GM19351 (cell line): ENCODE data around the gene NCOA6.

ENCODE experiments used
- ATAC-seq: cut with Tn5 transposase; IDR thresholded peaks from one replicate; pipeline ENCODE4 v1.9.1; 2021; ENCODE audit warnings: mild to moderate bottlenecking, moderate library complexity; ENCODE audit not compliant: unreplicated experiment

The NCOA6 gene

GRCh38 chr20:34825530-34826362, at the start of gene NCOA6:
Gene NCOA6, minus strand, starts transcription at chr20:34825651. Its CDS starts 43,296 bp downstream, at chr20:34782355.
- ATAC-seq, result peak; percentile 49

- ATAC-seq, result no peak
Measured at GRCh38 chr20:34874094-34874654, 48.7 kb upstream of the NCOA6 start.

- no peak for ATAC-seq
Measured at GRCh38 chr20:34873583-34874093, 48.2 kb upstream of the NCOA6 start.

GRCh38 chr20:34872622-34873224, 47.3 kb upstream of the NCOA6 start, which contains the start of gene GGT7:
Gene GGT7, minus strand, starts transcription at chr20:34872856. Its CDS starts 41 bp downstream, at chr20:34872815.
- peak; percentile 49 for ATAC-seq

GRCh38 chr20:34871966-34872621, 46.6 kb upstream of the NCOA6 start:
- ATAC-seq, result no peak

GRCh38 chr20:34871320-34871926, 46.0 kb upstream of the NCOA6 start:
- no peak for ATAC-seq

GRCh38 chr20:34864216-34864615, 38.8 kb upstream of the NCOA6 start:
- no peak for ATAC-seq

GRCh38 chr20:34863421-34863965, 38.0 kb upstream of the NCOA6 start:
- ATAC-seq, result no peak

- no peak for ATAC-seq
Measured at GRCh38 chr20:34862724-34863123, 37.3 kb upstream of the NCOA6 start.

- ATAC-seq, result no peak
Measured at GRCh38 chr20:34861386-34862084, 36.1 kb upstream of the NCOA6 start.

GRCh38 chr20:34859826-34860545, 34.5 kb upstream of the NCOA6 start:
- no peak for ATAC-seq

- no peak for ATAC-seq
Measured at GRCh38 chr20:34859367-34859766, 33.9 kb upstream of the NCOA6 start.

GRCh38 chr20:34852298-34852697, 26.8 kb upstream of the NCOA6 start:
- ATAC-seq, result no peak

GRCh38 chr20:34850969-34851368, 25.5 kb upstream of the NCOA6 start:
- no peak for ATAC-seq

GRCh38 chr20:34849778-34850177, 24.3 kb upstream of the NCOA6 start:
- no peak for ATAC-seq

- ATAC-seq, result no peak
Measured at GRCh38 chr20:34848597-34848996, 23.1 kb upstream of the NCOA6 start.

- no peak for ATAC-seq
Measured at GRCh38 chr20:34843421-34843820, 18.0 kb upstream of the NCOA6 start.

- no peak for ATAC-seq
Measured at GRCh38 chr20:34842143-34842542, 16.7 kb upstream of the NCOA6 start.

GRCh38 chr20:34834459-34834893, 9.0 kb upstream of the NCOA6 start:
- no peak for ATAC-seq
